ENCODE measurements around the gene DIO3.

Gene DIO3

DNA sequence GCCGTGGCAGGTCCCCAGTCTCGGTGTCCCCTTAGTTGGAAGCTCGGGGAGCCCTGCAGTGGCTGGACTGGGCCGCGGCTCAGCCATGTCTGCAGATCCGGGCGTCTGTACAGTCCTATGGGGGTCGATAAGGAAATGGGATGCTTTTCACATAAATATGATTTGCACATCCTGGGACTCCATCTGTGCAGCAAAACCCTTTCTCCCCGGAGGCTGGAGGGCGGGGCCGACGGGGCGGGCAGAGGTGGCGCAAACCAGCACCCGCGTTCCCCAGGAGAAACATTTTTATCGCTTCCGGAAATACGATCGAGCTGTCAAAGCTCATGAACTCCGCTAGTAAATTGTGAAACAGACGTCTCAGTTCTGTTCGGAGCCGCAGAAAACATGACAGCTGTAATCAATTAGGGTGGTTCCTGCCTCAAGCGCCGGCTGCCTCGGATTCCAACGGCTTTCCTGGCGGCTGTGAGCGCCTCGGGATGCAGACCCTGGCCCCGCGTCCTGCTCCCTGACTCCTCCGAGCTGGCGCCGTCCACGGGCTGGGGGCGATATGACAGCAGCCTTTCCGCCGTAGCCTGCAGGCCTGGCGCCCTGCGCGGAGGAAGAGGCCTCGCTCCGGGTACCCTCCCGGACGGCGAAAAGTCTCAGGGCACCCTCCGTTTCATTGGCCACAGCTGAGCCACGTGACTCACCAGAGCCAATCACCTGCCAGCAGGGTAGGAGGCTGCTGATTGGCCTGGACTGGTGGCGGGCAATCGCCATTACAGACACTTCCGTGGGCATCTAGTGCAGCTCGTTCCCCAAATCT is 23.0 kb downstream of the DIO3 start:
- DNase-seq = no peak

DNA sequence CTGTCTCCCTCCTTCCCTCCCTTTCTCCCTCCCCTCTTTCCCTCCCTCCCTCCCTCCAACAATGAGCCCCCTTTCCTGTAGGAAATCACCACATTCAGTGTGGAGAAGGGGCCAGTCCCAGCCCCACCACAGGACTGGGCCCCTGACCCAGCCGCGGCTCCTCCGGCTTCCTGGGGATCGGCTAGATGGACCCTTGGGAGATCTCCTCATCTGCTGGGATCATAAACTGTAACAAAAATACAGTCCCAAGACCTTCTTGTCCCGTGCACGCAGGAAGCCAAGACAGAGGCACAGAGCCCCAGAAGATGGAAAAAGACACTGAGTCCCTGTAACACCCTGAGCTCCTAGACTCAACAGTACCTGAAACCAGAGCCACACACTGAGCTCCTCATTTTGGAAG is 23.9 kb downstream of the DIO3 start:
- DNase-seq = no peak

- DNase-seq = no peak
Measured at GRCh38 chr14:101586531-101587430, 25.5 kb downstream of the DIO3 start.

DNA sequence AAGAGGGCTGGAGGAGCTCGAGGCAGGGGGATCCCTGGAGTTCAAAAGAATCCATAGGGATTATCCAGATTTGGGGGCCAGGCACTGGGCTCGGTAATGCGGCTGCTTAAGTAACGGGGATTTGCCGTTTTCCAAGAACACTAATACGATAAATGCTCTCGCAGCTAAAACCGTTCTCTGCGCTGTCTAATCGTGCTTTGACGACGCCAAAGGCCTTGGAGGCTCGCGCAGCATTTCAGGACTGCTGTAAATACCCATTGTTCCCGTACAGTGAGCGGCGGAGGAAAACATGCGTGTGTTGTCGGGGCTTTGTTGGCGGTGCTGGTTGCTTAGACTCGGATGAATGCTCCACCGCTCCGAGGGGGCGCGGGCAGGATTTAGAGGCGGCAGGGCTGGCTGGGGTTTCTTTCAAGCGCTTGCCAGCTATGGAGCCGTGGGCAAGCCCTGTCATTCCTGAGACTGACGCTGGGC is 26.2 kb downstream of the DIO3 start:
- DNase-seq = no peak

- DNase-seq = no peak
Measured at GRCh38 chr14:101588286-101588975, 27.1 kb downstream of the DIO3 start.

- no peak for DNase-seq
Measured at GRCh38 chr14:101588990-101589389, 27.7 kb downstream of the DIO3 start.

GRCh38 chr14:101589486-101590015 is 28.3 kb downstream of the DIO3 start:
- no peak for DNase-seq

DNA sequence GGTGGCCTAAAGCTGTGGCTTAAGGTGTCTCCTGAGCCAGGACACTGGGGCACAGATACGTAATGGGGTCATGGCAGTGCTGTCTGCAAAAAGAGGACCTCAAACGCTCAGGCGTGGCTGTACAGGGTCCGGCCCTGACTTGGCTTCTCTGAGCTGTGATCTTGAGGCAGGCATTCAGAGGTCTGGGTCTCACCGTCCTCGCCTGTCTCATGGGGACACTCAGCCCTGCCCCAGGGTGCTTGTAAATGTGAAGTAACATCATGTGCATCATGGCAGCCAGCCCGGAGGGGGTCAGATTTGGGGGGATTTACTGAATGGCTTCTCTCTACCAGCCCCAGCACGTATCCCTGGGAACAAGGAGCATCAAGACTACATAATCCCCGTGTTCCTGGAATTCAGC is 28.8 kb downstream of the DIO3 start:
- DNase-seq = no peak

DNA sequence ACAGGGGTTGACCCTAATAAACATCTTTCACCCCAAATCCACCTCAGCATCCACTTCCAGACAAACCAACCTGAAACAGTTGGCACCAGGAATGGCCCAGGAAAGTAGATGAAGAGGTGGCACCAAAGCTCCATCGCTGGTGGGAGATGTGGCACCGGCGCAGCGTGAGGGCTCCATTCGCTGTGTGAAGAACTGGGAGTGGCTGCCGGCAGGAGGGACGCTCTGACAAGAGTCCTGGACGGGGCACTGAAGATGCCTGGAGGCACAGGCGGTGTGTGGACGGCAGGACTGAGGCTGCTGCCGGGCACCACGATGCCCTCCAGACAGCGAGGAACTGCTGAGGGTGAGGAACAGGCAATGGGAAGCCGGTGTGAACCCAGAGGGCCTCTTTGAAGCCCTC is 29.3 kb downstream of the DIO3 start:
- DNase-seq = no peak

- DNase-seq = no peak
Measured at GRCh38 chr14:101591121-101591520, 29.8 kb downstream of the DIO3 start.

DNA sequence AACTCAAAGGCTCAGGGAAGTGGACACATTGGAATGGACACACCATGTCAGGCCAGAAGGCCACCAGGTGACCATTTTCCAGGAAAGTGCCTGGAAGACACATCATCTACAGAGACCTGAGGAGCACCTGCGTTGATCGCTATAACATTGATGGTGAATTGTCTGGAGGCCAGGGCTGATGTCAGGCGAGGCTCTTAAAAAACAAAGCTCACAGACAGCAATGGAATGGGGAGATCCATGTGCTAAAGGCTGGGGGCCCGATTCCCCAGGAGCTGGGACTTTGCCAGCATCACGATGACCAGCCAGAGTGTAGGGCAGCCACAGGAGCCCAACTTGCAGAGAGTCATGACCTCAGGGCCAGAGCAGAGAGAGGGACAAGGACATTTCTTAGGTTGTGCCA is 30.3 kb downstream of the DIO3 start:
- no peak for DNase-seq

DNA sequence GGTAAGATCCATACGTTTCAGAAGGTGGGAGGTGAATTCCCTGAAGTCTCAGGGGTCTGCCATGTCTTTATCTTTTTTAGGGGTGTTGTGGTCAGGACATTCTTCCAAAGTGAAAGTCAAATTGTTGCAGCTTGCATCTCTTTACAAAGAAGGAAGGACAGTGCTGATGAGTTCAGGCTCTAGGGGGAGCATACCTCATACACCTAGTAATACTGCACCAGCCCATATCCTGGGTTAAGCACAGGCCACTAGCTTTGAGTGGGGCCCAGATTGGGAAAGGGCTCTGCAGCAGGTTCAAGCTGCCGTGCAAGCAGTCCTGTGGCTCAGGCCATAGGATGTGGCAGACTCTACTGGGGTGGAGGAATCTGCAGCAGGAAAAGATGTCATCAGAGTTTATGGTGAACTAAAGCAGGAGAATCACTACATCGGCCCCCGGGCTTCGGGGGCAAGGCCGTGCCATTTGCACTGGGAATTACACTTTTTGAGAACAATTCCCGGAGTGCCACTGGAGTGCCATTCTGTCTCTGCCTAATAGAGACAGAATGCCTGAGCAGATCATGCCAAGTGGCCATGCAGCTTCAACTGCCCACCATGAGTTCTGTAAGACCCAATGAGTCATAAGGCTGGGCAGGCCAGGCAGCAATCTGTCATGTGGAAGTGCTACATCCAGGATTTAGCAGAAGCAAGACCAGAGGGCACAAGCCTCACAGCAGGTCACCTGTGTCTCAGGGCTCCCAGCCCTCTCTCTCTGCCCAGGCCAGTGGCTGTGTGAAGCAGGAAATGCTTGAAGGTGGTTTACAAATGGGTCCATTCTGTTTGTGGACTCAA is 32.3 kb downstream of the DIO3 start:
- DNase-seq = no peak

GRCh38 chr14:101594511-101595148 is 33.3 kb downstream of the DIO3 start:
- no peak for DNase-seq

DNA sequence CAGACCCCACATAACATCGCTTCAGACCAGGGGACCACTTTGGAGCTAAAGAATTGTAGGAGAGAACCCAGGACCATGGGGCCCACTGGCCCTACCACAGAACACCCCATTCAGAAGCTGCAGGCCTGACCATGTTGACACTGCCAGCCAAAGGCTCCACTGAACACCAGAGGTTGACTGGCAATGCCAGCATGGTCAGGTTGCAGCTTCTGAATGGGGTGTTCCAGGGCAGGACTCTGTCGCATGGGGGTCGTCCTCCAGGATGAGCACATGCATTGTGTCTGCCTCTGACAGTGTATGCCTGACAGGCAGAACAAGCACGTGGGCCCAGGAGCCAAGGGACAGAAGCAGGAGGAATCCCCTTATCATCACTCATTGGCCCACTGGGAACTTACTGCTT is 34.1 kb downstream of the DIO3 start:
- no peak for DNase-seq

DNA sequence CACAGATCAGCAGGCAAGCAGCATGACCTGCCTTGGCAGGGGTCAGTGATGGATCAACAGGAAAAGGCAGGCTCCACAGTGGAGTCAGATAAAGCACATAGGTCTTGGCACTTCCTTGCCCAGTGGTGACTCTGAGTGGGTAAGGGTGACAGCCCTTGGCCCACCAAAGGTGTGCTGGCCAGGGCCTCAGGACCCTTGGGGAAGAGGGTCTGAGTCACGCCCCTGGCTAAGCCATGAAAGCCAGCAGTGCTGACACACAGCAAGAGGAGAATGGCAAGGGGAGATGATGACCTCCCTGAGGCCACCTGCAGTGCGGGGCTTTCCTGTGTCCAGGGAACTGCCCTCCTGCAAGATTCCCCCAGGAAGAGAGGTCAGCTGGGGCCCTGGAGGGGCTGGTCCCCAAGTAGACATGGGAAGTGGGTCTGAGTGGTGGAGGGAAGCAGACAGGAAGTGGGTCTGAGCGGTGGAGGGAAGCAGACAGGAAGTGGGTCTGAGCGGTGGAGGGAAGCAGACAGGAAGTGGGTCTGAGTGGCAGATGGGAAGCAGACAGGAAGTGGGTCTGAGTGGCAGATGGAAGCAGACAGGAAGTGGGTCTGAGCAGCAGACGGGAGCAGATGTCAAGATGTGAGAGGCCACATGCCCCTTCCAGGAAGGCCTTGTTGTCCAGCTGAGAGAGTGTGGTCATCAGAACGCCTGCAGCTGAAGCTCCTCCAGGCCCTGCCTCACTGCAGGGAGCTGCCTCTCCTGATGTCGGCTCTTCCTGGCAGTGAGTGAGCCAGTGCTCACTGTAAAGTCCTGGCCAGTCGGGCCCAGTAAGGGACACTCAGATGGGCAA is 34.8 kb downstream of the DIO3 start:
- DNase-seq = peak; percentile 59

- DNase-seq = no peak
Measured at GRCh38 chr14:101596742-101597141, 35.4 kb downstream of the DIO3 start.

DNA sequence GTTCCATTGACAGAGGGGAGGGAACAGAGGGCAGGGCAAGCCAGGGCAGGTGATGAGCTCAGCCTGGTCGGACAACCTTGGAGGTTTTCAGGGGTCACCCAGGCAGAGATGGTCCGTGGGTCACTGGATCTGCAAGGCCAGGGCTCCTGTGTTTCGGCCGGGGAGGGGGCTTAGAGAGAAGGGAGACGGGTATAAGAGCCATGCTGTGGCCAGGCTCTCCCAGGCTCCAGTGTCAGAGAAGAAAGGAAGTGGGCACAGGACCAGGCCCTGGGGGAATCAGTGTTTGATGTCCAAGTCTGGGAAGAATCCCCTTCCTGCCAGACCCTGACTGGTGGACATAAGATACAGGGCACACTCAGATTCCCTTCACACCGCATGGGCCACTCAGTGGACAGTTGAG is 36.9 kb downstream of the DIO3 start:
- no peak for DNase-seq

- DNase-seq = no peak
Measured at GRCh38 chr14:101598571-101599233, 37.4 kb downstream of the DIO3 start.

- DNase-seq = no peak
Measured at GRCh38 chr14:101599234-101599885, 38.1 kb downstream of the DIO3 start.

Data from activated CD4-positive, alpha-beta T cell treated with anti-CD3 and anti-CD28 coated beads, Interleukin-2, amount 50 U/mL, for 16 hours (primary cell).